HPDE6-E6E7 (cell line): ENCODE measurements around the gene AKAP9.
"Not testable (repeated sequence)": the region's sequence is repeated elsewhere in the genome, so short reads cannot be mapped to it uniquely, and the experiment has no call there.

Experiments used
- DNase-seq: peaks from one replicate; pipeline ENCODE4 v3.0.0; 2011; ENCODE audit warnings: missing footprints; ENCODE audit errors: extremely low spot score

AKAP9 gene

DNA sequence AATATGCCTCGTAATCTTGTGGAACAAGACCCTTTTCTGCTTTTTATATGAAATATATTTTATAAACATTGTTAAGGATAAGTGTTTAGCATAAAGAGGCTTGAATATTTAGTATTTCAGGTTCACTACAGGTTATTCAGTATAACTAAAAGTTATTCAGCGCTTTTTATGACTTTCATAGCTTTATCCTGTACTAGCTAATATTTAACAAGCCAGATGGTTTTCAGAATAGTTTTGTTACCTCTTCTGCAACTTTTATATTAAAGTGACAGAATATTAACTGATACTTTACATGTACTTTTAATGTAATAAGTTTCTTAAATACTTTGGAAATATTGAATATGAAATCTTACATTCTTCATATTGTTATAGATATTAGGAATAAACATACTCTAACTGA is 118.2 kb downstream of the AKAP9 start:
- no peak for DNase-seq

DNA sequence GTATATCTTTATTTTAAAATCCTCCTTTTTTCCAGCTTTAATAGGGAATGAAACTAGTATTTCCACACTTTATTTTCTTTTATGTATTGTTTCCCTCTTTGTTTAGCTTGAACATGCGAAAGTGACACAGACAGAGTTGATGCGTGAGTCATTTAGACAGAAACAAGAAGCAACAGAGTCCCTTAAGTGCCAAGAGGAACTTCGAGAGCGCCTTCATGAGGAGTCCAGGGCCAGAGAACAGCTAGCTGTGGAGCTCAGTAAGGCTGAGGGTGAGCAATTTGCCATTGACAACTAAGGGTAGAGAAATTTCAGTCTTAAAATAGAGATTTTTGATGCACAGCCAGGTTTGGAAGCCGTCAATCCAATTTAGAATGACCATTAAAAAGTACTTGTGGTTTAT is 120.5 kb downstream of the AKAP9 start:
- DNase-seq, result peak; percentile 40

DNA sequence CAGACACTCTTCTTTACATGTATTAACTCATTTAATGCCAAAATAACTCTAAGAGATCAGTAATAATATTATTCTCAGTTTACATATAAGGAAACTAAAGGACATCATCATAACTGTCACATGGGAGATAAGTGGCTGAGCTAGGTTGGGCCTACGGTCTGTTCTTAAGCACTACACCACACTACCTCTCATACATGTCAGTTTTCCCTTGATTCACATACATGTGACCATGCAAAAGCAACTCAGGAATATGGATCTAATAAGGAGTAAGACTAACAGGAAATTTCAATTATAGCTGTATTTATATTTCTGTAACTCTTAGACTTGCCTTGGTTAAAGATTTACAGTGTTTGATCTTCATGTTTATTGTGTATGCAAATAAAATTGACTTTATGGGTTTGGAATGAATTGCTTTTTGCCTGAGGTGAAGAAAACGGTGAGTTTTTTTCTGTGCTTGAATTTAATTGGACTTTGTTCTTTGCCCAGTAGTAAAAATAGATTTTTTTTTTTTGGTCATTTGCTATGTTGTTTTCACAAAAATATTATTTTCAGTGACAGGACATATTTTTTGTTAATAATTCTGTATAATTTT is 123.9 kb downstream of the AKAP9 start:
- no peak for DNase-seq

DNA sequence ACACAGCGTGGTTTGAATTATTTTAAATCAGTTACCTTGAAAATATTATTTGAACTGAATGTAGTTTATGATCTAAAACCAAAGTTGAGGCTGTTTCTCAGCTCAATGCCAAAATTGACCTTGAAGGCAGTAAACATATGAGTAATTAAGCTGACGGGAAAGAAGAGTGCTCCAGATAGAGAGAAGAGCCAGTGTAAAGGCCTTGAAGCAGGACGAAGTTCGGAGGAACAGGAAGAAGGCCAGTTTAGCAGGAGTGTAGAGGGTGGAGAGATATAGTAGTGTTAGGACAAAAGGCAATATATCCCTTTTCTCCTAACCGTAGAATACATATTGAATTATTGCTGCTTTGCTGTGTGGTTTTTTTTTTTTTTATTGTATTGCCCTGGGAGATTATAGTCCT is 130.4 kb downstream of the AKAP9 start:
- DNase-seq, result no peak

DNA sequence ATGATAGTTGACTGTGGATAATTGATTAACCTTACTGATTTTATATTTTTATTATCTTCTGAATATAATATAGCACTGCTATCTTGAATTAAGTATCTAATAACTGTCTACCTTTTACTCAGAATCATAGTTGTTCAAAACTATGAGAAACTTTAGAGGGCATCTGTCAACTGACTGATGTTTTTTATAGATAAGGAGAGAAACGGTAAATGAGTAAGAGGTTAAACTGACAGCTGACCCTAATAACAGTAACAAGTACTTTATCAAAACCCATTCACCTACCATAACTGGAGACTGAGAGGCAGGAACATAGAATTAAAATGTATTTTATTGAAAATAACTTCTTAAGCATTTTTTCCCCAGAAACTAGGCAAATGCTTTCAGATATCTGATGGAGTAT is 131.5 kb downstream of the AKAP9 start:
- no peak for DNase-seq

DNA sequence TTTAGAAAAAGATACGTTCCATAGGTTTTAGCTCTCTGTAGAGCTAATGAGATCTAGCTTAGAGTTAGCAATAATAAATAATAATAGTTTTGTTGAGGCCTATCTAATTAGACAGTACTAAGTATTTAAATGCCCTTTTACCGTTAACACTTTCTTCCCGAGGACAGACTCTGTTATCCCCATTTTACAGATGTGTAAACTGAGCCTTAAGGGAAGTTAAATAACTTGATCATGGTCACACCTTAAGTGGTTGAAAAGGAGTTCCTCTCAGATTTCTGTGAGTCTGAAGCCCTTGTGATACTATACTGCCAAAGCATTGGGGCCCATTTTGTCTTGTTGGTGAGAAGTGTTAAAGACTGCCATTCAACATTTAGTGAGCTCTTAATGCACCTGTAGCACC is 132.0 kb downstream of the AKAP9 start:
- no peak for DNase-seq

DNA sequence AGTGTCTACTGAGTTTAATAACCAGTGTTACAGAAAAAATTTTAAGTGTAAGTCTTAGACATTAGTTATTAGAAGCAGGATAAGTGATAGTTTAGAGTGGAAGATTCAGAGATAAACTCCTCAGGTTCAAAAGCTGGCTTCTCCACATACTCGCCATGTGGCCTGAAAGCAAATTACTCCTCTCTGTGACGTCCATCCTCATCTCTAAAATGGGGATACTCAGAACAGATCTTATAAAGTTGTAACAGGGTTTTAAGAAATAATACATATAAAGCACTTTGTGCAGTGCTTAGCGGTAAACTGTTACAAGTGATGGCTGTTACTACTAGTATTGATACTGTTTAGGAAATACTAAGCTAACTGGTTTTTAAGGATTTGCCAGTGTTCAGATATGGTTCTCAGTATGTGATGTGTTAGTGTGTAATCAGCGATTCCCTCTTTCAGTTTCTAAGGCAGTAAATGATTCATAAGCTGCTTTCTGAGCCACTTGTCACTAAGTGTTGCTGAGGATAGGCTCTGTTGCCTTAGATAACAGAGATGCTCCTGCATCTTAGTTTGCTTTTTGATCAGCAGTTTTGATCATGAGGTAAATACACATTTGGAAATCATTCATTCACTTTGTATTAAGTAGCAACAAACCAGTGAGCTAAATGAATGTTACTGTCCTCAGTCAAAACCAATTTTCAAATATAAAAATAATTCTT is 134.9 kb downstream of the AKAP9 start:
- no peak for DNase-seq

DNA sequence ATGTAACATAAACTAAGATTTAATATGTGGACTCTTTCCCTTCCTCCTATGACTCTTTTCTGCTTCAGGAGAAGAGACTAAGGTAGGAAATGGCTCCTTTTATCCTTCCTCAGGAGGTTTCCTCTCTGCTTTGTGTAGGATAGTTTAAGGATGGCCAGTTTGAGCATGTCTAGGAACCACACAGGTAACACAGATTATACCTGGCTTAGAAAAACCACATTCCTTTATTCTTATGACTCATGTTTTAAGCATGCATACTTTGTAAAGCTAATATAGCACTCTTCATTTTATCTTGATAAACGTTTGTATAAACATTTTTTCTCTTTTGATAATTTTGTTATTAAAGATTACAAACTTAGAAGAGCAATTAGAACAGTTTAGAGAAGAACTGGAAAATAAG is 135.8 kb downstream of the AKAP9 start:
- peak; percentile 78 for DNase-seq

DNA sequence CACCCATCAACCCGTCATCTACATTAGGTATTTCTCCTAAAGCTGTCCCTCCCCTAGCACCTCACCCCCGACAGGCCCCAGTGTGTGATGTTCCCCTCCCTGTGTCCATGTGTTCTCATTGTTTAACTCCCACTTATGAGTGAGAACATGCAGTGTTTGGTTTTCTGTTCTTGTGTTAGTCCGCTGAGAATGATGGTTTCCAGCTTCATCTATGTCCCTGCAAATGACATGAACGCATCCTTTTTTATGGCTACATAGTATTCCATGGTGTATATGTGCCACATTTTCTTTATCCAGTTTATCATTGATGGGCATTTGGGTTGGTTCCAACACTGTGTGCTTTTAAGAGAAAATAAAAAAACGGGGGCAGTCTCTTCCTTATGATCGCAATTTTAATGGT is 143.3 kb downstream of the AKAP9 start:
- DNase-seq, result not testable (repeated sequence)

DNA sequence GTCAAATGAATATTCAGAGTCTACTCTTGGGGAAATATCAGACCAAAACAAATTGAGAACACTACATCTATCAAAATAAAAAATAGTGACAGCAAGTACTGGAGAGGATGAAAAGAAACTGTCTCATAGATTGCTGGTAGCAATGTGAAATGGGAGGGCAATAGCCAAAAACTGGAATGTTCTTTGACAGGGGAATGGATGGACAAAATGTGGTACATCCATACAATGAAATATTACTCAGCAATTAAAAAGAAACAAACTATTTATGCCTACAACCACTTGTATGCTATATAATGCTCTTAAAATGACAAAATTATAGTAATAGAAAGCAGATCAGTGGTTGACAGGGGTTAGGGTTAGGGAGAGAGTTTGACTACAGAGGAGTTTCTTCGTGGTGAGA is 147.6 kb downstream of the AKAP9 start:
- no peak for DNase-seq

DNA sequence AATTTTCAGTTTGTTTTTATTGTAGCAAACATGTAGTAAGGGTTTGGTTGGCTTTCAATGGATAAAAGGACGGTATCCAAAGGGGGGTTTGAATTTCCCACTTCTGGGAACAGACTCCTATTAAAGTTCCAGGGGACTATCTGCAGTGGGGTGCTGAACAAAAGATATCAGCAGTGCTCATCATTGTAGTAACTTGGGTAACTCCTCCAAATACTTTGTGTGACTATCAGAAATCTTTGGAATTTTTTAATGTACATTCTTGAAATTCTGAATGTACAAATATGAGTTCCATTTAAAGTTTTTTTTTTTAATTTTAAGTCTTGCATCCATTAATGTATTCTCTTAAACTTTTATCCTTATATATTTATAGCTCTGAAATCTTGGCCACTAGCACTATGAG is 151.5 kb downstream of the AKAP9 start:
- no peak for DNase-seq

DNA sequence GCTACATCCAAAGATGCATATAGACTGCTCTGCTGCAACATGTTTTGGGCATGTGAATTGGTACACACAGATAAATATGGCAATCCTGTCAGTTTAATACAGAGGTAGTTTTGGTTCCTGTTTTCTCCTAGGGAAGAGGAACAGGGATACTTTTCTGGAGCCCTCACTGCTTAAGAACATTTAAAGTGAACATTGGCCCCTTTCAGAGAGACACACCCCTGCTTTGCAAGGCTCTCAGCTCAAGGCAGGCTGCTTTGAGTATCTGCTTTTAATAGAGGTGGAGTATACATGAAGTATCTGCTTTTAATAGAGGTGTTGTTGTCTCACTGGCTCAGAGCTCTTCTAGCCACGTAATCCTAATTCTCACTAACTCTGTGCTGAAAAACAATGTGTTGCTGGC is 154.7 kb downstream of the AKAP9 start:
- DNase-seq, result no peak

DNA sequence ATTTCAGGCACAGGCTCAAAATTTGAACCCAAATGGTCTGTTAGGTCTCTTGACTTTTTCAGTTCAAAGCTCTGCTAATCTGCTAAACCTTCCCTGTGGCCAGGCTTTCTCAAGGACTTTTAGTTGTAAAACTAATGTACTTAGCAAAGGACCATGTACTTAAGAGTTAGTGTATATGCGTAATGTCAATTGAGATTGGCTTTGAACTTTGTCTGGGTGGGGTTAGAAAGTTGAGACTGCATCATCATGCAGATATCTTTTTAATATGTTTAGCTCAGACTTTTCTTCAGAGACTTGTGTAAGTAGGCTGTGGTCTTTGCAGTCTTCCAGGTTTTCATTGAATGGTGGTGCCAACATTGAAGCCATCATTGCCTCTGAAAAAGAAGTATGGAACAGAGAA is 159.9 kb downstream of the AKAP9 start:
- no peak for DNase-seq

DNA sequence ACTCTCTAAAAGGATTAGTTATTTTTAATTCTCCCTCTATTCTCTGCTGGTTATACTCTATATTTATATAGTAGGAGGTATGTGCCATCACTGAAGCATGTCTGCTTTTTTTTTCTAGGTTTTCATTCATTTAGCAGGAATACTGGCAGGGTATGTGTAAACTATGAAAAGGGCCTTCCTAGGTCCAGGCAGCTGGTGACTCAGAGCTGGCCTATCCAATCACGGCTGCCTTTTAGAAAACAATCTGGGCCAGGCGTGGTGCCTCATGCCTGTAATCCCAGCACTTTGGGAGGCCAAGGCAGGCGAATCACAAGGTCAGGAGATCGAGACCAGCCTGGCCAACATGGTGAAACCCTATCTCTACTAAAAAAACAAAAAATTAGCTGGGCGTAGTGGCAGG is 162.2 kb downstream of the AKAP9 start:
- not testable (repeated sequence) for DNase-seq

DNA sequence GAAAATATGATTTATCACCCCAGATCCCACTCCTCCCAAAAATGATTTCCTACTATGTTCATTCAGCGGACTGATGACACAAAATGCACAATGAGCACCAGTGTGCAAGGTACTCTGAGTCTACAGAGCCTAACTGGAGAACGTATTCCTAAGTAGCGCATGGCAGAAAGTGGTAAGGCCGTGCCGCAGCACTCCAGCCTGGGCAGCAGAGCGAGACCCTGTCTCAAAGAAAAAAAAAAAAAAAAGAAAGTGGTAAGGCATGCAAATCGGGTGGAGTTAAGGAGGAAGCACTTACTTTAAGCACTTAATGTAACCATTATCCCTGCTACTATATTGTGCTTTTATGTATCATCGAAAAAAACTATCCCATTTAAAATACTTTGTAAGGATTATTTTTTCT is 168.2 kb downstream of the AKAP9 start:
- no peak for DNase-seq

DNA sequence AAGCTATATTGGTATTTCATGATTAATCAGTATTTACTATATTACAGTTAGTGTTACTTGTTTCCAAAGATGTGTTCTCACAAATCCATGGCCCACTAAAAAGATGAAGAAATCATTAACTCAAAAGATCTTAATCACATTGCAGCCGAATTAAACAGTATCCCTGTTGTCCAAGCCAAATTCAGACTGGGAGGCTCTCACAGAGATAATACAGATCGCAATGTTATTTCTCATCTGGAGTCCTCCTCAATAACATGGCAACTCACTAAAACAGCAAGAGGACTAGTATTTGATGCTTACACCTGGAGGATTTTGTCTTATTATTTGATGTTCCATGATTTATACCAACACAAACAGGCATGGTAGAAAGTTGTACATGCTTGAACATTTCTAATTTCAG is 170.2 kb downstream of the AKAP9 start:
- no peak for DNase-seq

DNA sequence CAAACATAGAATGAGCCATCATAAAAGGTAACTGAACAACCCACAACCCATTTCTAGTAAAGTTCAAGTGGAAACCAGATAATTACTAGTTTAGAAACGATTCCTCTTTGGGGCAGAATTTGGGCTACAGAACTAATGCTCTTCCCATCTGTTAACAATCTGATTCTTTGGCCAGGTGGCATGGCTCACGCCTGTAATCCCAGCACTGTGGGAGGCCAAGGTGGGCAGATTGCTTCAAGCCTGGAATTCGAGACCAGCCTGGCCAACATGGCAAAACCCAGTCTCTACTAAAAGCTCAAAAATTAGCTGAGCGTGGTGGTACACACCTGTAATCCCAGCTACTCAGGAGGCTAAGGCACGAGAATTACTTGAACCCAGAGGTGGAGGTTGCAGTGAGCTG is 175.2 kb downstream of the AKAP9 start:
- no peak for DNase-seq

DNA sequence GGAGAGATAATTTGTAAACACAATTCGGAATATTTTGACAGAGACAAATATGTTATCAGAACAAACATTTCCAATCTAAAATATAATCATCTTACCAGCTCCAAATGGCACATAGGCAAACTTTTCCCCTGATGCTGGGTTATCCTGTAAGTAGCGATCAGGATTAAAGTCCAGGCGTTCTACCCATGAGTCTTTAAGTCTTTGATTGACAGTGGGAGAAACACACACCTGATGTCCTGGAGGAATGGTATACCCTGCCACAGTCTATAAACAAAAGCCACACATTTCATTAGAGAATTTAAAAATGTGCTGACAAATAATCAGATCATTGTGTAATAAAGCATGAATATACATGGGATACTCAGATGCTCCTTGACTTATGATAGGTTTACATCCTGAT is 176.3 kb downstream of the AKAP9 start:
- no peak for DNase-seq

DNA sequence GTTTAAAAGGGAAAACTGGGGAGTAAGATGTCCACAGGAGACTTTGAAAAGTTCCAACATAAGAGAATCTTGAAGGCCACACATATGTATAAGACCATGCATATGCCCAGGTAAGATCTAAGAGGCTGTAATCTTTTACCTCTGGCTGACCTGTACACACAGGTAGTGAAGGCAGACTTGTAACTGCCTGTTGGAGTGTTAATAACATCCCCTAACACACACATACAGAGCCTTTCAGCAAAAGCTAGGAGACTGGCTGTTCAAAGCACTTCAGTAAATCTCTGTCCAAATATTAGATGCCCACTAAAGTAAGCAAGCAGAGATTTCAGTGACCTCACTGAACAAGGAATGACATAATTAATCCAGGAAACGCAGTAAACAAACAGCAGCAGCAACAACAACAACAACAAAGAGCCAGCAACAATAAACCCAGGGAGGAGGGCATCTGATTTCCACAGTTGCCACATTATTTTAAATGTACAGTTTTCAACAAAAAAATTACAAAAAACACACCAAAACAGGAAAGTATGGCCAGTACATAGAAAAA is 178.6 kb downstream of the AKAP9 start:
- DNase-seq, result no peak

DNA sequence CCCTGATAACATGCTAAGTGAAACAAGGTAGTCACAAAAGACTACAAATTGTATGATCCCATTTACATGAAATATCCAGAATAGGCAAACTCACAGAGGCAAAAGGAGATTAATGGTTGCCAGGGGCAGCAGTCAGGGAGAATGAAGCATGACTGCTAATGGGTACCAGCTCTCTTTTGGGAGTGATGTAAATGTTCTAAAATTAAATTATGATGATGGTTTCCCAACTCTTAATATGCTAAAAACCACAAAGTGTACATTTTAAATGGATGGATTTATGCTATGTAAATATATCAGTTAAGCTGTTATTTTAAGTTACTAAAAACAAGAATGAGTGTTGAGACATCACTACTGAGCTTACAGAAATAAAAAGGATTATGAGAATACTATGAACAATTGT is 181.0 kb downstream of the AKAP9 start:
- DNase-seq, result no peak

DNA sequence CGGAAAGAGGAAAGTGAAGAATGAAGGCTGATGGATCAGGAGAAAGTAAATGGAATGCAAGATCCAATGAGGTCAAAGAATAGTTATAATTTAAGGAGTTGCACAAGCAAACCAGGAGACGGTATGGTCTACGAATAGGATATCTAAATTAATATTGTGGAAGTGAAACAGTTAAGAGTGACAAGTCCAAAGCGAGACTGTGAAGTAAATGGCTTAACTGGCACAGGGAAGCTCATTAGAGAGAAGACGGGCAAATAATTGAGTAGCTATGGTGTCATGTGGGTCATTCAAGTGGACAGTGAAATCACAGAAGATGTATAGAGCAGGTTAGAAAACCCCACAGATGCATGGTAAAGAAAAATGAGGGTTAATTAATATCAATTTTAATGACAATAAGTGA is 190.4 kb downstream of the AKAP9 start:
- DNase-seq, result no peak

DNA sequence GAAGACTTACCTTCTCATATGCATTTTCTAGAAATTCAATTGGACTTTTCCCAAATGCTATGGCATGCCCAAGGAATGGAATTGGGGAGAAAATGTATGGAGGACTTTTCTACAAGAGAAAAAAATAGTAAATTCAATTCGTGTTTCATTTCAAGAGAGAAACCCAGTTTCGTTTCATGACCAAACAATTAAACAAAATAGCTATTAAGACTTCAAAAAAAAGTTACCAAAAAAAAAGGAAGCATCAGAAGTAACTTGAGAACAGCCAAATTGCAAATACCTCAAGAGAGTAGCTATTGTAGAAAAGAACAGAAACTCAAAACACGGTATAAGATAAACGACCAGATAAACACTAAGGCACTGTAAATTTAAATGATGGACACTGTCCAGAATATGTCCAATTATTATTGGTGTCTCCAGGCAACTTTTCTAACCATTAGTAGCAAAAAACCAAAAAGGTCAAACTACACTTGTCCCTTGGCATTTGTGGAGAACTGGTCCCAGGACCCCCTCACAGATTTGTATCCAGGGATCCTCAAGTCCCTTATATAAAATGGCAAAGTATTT is 191.2 kb downstream of the AKAP9 start:
- DNase-seq, result no peak

DNA sequence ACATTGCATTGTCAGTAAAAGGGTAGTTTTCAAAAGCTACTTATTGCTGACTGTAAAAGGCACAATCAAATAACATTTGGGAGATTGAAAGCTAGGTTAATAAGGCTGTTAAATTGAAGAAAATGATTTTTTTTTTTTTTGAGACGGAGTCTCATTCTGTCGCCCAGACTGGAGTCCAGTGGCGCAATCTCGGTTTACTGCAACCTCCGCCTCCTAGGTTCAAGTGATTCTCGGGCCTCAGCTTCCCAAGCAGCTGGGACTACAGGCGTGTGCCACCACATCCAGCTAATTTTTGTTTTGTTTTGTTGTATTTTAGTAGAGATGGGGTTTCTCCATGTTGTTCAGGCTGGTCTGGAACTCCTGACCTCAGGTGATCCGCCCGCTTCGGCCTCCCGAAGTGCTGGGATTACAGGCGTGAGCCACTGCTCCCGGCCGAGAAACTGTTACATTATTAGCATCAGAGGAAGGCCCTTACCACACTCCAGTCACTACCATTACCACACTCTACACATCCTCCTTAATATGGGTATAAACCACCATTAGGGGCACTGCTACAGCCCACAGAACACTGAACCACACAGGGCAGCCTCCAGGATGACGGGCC is 192.6 kb downstream of the AKAP9 start:
- DNase-seq, result peak; percentile 8
